HG02763 (cell line): ENCODE data around the gene ZNF654.

Source experiments
- ATAC-seq: cut with Tn5 transposase; IDR thresholded peaks from one replicate; pipeline ENCODE4 v1.9.1; 2021; ENCODE audit warnings: mild to moderate bottlenecking, moderate library complexity; ENCODE audit not compliant: unreplicated experiment

Gene ZNF654

DNA sequence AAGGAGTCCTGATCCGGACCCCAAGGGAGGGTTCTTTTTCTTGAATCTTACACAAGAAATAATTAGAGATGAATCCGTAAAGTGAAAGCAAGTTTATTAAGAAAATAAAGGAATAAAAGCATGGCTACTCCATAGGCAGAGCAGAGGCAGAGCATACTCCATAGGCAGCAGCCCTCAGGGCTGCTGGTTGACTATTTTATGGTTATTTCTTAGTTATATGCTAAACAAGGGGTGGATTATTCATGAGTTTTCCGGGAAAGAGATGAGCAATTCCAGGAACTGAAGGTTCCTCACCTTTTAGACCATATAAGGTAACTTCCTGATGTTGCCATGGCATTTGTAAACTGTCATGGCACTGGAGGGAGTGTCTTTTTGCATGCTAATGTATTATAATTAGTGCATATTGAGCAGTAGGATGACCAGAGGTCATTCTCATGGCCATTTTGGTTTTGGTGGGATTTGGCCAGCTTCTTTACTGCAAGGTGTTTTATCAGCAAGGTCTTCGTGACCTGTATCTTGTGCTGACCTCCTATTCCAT, 132.9 kb downstream of the ZNF654 start:
- no peak for ATAC-seq

DNA sequence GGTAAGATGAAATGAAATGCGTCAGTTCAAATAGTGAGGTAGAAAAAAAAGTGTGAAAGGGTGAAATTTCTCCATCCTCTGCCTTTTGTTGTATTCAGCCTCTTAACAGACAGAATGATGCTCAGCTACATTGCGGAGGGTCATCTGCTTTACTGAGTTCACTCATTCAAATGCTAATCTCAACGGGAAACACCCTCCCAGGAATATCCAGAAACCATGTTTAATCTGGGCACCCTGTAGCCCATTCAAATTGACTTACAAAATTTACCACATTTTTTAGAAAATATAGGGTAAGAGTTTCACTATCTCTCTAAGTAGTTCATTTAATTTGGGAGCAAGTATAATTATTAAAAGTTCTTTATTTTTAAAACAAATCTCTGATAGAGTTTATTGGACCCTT, 133.6 kb downstream of the ZNF654 start:
- ATAC-seq: no peak
